GM21526 (cell line): ENCODE measurements around the gene ENDOU.

ENCODE experiments used
- ATAC-seq: cut with Tn5 transposase; IDR thresholded peaks from one replicate; pipeline ENCODE4 v1.9.1; 2021; ENCODE audit warnings: moderate library complexity; ENCODE audit not compliant: unreplicated experiment, low FRiP score

The ENDOU gene

DNA sequence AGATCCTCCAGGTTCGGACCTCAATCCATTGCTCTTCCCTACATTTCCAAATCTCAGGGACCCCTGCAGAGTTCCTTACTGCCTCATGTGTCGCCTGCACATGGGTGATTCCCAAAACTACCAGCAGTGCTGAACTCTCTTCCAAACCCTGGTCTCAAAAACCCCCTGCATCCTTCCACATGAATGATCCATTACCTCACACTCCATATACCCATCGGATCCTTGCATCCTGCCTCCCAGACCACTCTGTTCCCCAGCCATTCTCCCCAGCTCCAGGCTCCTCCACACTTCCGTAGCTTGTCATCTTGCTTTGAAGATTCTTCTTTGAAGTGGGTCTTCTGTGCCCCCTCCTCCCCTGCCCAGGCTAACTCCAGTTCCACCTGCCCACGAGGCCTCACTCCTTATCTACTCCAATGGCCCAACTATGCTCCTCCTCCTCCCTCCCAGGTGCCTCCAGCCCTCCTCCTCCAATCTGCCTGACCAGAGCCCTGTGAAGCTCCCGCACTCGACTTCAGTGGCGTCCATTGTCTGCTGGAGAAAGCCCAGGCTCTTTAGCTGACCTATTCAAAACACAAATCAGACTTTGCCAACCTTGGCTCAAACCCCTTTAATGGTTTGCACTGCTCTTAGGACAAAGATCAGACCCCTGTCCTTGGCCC is 19.6 kb upstream of the ENDOU start:
- no peak for ATAC-seq

DNA sequence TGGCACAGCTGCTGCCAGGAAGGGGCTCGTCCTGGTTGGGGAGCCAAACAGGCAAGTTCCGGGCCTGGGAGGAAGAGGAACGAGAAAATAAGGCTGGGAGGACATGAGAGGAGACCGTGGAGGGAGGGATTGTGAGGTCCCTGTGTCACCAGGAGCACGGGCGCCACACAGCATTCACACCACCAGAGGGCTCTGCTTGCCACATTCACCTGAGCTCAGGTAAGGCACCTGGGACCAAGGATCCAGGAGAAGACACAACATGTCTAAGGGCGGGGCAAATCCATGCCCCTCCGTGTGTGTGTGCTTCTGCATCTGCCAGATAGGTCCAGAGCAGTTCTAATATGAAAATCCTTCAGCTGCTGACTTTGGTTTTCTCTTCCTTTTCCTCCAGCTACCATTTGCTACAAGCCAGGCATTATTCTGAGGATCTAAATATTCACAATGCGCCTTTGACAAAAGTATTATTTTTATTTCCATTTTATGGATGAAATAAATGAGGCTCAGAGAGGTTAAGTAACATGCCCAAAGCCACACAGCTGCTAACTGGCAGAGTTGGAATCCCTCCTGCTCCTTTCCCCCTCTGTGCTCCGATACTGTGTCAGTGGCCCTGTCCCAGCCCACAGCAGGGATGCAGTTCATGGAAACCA is 18.8 kb upstream of the ENDOU start:
- ATAC-seq = no peak

DNA sequence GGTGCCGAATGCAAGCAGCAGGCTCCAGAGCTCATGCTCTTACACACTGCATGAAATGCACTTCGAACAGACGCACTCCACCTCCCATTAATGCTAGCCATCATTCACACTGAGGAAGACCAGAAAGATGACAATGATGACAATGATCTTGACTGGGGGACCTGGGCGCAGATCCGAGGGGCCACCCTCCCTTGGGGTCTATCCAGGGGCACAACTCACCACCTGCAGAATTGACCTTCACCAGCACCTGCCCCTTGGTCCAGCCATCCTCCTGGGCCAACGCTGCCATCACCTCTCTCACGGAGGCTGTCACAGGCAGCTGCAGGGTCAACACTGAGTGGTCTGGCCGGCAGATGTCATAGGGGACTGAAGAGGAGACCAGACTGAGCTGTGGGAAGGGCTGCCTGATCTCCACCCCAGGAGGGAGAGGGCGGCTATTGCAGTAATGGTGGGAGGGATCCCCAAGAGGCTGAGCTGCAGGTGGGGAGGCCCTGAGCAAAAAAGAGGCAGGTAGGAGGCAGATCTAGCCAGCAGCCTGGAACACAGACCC is 18.1 kb upstream of the ENDOU start:
- ATAC-seq = no peak

DNA sequence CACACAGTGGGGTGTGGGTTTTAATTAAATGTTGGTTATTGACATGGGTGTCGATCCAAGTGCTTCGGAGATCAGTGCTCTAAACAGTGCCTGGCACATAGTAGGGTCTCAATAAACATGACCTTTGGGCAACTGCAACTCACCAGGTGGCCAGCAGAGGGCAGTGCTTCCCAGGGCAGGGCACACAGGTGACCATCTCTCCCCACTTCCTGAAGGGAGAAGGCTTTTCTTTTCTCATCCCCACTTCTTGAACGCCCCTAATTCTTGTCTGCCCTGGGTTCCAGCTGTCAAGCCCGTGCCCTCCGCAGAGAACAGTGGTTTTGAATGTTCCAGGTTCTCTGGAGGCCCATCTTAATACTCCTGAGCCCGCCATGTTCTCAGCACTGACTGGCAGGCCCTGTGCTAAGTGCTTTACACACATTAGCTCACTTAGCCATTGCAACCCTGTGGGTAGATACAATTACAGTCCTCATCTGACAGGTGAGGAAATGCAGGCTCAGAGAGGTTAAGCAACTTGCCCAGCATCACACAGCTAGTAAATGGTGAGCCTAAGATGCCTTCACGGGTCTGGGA is 17.0 kb upstream of the ENDOU start:
- no peak for ATAC-seq

DNA sequence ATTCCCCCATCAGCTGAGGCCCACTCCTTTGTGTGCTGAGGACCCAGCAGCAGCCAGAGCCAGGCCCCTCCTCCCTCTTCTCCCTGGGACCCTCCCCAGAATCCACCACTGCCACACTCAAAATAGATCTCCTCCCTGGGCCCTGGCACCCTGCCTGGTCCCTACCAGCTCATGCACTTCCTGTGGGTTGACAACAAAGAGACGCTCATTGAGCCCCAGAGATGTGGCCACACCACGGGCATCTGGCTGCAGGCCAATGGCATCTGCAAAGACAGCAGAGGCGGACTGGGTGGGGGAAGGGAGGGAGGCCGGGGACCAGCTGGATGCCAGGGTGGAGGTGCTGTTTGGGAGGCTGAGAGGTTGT is 16.0 kb upstream of the ENDOU start:
- ATAC-seq = no peak

DNA sequence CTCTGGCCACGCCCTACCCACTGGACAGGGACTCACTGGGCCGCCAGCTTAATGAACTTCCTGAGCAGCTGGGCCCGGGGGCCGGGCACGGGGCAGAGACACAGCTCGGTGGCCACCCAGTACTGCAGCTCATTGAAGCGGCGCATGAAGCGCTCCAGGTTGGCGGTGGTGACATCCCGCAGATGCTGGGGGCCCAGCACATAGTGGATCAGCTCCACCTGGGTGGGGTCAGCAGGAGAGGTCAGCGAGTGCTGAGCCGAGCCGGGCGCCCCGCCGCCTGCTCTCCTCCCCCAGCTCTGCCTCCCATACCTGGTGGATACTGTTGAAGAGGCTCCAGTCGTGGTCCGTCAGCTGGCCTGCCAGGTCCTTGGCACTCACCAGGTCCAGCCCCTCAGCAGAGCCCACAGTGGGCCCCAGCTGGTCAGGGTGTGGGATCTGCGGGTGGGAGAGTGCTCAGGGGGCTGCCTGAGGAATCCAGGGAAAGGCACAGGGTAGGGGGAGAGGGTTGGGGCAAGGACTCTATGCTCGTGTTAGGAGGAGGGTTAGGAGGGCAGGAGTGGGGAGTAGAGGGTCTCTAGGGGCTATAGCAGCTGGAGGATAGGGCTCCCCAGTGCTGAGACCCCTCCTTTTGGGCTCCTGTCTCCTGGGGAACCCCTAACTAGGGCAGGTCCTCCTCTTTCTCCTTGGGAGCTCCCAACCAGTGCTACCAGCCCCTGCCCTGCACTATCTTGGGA is 15.5 kb upstream of the ENDOU start:
- no peak for ATAC-seq

DNA sequence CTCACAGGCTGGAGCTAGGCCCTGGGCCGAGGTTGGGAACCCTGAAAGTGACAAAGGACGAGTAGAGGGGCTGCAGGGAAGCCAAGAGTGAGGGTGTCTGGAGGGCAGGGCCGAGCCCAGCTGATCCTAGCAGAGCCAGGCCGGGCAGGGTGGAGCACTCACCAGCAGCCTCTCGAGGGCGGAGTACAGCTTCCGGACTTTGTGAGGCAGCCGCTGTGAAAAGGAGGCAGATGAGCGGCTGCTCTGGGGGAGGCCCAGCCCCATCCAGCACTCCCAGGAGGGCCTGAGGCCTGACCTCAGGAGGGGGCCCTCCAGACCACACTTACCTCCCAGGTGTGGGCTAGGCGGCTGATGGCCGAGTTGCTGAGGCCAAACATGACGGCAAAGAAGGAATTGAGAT is 14.7 kb upstream of the ENDOU start:
- peak; percentile 44 for ATAC-seq

DNA sequence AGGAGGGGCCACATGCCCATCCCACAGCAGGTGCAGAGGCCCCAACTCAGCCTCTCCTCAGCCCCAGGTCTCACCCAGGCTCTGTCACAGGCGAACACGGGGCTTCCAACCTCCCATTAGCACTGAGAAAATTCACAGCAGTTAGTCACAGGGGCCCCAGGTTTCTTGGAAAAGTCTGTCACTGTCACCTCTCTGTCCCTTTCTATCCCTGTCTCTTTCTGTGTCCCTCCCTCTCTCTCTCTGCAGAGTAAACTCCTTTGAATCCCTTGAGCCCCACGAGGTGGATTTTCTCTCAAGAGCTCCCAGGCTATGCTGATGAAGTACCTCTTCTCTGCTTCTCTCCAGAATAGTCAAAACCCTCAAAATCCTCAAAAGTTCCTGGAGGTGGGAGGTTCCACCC is 14.0 kb upstream of the ENDOU start:
- ATAC-seq = no peak

DNA sequence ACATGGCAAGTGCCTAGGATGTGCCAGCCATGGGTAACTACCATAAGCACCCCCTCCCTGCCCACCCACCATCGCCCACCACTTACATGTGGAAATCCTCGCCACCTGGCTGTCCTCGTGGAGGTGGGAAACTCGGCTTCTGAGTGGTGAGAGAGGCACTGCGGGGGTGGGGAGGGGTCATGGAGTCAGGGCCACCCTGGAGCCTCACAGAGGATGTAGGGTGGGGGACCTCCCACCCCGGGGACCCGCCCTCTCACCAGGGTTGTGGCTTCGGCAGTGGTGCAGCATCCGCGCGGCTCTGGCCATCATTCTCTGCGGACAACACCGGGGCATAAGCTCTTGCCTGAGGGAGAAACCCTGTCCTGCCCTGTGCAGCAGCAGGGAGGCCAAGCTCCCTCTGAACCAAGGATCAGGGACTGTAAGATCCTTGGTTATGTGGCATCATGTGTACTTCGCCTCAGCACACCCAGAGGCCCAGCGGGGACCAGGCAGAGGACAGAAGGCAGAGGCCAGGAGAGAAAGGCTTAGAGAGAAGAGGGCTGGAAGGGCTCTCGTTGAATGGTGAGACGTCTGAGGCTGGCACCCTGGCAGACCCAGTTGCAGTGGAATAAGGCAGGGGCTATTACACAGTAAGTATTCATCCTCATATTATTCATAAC is 12.8 kb upstream of the ENDOU start:
- no peak for ATAC-seq

DNA sequence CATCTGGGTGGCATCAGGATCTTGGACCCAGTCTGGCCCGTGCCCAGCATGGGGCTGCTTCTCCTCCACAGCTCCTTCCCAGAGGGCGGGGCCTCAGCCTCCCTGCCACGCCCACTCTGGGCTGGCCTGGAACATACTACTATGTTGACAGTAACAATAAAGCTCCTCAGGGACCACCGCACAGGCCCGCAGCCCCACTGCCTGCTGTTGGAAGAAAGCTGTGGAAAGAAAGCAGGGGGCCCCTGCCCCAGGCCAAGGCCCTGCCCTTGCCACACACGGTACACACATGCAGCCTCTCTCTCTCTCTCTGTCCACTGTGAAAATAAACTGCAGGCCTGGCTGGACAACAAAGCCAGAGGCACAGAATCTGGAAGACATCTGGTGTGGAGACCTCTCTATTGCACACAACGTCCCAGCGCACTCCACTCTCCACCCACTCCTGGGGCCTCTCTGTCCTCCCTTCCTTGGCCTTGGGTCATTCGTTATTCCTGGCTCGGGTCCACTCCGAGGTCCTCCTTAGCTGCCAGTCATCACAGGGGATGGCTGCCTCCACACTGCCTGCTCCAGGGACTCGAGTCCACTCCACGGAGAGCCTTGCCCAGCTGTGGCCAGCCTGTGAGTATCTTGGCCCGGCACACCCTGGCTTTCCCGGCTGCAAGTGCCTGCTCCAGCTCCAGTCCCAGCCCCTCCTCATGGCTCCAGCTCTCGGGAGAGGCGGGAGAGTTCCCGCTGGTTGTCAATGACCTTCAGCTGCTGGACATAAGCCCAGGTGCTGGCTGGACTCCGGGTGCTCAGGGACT is 11.8 kb upstream of the ENDOU start:
- no peak for ATAC-seq

DNA sequence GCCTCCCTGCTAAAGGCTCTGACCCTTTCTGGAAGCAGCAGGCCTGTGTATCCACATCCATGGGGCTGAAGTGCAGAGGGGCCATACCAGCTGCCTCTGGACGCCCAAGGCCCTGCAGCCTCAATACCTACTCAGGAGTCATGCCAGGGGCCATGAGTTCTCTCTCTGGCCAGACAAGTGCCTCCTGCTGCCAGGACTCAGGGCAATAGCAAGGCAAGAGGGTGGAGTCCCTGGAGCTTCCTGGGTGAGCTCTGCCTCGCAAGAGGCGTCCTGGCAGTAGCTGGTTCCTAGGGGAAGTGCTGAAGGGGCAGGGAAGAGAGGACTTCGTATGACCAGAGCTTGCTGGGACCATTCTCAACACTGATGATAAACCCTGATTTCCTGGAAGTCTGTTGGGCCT is 10.9 kb upstream of the ENDOU start:
- ATAC-seq = no peak

DNA sequence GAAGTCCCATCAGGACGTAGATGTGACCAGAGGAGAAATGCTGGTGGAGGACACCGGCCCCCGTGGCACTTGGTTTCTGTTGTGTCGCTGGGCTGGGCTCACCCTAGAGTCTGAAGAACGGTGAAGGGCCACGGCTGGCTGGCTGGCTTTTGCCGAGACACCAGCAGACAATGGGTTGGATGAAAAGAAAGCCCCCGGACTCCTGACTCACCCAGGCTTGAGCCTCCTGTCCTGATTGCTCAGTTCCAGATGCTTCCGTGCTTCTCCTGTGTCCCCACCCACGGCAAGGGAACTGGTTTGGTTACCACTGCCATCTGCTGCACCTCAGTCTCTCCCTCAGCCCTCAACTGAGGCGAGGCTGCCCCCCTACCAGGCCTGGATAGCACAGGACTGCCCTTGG is 10.4 kb upstream of the ENDOU start:
- ATAC-seq = no peak

DNA sequence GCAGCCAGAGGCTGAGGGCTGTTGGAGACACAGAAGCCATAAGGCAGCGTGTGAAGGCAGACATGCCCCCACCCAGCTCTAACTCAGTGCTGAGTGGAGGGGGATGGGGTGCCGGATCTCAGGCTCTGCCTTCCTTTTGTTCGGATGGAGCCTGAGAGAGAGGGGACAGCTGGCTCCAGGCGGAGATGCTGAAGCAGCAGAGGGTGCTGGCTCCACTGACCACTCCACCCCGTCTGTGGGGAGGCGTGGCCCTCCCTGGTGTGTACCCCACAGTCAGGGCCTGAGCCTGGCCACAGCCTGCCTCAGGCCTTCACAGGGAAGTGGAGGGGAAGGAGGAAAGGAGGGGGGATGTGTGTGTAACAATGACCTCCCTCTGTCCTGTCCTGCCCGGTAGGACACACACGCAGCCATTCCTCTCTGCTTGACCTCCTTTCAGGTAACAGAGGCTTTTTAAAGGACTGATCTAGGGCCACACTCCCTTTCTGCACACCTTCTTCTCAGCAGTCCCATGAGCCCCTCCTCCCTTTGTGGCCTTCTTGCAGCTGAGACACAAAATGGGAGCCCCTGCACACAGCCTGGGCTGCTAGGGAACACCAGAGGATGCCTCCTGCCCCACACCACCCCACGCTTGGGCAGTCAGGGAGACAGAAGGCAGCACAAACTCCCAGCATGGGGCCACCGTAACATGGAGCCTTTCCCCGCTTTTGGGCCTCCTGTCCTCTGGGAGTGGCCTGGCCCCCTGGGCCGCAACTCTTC is 9.6 kb upstream of the ENDOU start:
- no peak for ATAC-seq

DNA sequence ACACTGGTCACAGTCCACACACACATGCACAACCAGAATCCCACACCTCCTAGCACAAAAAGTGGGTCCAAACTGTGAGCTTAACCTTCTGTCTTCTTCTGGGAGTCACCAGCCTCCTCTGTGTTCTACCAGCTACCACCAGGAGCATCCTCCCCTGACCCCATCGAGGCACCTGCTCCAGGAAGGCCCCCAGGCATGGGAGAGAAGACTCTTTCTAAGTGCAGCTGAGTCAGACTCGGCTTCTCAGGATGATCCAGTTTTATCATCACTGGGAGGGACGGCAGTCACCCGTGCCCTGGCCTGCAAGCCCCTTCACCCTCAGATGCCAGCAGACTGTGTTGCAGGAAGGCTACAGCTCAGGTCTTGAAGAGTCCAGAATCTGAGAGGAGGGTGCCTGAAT is 7.9 kb upstream of the ENDOU start:
- ATAC-seq = no peak

DNA sequence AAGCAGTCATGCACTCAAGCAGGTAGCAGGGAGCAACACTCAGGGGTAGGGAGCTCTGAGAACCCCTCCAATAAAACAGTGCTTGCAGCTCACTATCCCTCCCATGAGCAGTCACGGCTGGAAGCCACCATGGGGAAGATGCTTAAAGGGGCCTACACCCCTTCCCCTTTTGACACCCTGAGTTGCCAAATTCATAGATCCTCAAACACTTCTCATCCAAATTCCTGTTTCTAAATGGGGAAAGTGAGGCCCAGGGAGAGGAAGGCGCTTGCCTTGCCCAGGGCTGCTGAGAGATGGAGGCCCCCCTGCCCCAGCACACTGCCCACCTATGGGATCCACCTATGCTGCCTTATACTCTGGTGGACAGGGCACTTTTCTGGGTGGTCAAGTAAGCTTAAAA is 7.2 kb upstream of the ENDOU start:
- no peak for ATAC-seq

DNA sequence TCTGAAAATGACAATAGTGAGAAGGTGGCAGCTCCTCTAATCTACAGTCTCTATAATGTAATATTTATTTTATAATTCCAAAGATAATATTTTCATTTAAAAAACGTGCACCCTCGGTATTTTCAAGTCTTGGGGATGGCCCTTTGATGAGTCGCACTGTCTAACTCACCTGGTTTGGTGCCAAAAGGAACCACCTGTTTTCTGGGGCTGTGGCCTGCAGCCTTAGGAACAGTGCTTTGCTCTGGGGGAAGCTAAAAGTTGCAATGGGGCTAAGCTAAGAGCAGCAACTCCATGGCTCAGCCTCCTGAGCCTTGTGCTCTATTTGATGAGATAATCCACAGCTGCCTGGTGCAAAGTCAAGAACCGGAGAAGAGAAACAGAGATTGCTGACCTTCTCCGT is 6.4 kb upstream of the ENDOU start:
- ATAC-seq = no peak

DNA sequence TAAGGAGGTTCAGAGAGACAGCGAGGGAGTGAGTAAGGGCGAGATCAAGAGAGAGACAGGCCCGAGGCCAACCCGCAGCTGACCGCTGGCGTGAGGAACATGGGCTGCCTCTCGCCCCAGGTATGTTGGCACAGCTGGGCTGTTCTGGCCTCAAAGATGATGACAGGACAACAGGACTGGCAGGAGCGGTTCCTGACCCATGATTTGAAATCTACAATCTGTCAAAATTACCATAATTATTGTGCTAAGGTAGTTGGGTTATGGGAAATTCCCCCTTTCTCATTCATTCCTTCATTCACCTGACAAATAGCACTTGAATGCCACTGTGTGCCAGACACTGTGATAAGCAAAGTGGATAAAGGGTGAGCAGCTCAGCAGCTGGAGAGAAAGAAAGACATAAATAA is 5.1 kb upstream of the ENDOU start:
- ATAC-seq = no peak

DNA sequence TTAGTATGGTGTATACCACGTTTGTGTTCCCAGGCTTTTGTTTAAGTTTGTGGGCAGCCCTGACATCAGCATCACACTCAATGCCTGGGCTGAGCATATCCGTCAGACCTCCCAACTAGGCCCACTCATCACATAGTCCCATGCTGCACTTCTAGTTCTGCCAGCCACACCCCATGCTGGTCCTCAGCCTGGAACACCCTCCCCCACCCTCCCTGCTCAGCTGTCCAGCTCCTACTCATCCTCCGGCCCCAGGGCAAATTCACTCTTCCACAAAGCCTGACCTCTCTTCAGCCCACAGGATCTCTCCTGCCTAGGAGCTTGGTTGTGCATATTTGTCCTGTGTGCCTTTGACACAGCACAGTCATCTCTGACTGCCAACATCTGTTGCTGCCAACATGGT is 3.9 kb upstream of the ENDOU start:
- no peak for ATAC-seq

DNA sequence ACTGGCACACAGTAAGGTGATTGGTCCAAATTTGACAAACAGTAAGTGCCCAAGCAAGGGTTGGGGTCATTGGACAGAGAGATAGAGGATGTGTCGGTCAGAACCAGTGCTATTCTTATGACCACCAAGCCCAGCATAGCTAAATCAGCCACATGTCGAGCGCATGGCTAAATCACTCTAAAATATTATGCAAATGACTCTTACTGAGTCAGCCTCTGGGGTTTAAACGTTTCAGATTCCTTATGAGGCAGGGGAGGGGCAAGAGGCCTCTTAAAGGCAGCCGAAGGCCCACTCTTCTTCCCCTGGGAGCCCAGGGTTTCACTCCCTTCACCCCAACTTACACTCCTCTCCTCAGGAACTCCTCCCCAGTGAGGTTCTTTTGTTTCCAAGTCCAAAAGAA is 603 bp upstream of the ENDOU start:
- peak; percentile 73 for ATAC-seq
